ENCODE results near the gene ZNF467. TPM values are rescaled to one million over a fixed set of nuclear protein-coding genes. Genes with fewer than 3 reads are reported as not detected.

The ZNF467 gene
- total RNA-seq, 3 donors from 2014 or later, result 2.4 to 19.5 (median 5.1) TPM

- peak in 1 of 3 donors; percentile 38 for DNase-seq
- TF ChIP-seq CTCF (IDR thresholded peaks at IDR 0.05), result no peak
- H3K4me3 ChIP-seq, result no peak overlapping the region
- intact Hi-C loops (cut with DNase I, micrococcal nuclease), result no loop called here
- no peaks in the 10 kb centered on the region for H3K36me3 ChIP-seq (ENCODE audit: low read depth)
- H3K4me1 ChIP-seq (ENCODE audit: low read depth), result no peaks in the 10 kb centered on the region
- no peak for ATAC-seq
- no peaks in the 10 kb centered on the region for H3K9me3 ChIP-seq
Observed at GRCh38 chr7:149781921-149782320, 8.5 kb upstream of the ZNF467 start.

GRCh38 chr7:149780636-149781419, 7.4 kb upstream of the ZNF467 start:
- Histone ChIP-seq H3K36me3 (ENCODE audit: low read depth) (no peaks in the 10 kb centered on the region), H3K9me3 (no peaks in the 10 kb centered on the region), H3K4me1 (ENCODE audit: low read depth) (no peaks in the 10 kb centered on the region), H3K4me3 (no peak overlapping the region)
- intact Hi-C loops (cut with DNase I, micrococcal nuclease), result no loop called here
- no peak for TF ChIP-seq CTCF (IDR thresholded peaks at IDR 0.05)
- DNase-seq (peak in 1 of 3 donors; percentile 42), ATAC-seq (no peak)

- Histone ChIP-seq H3K4me1 (ENCODE audit: low read depth) (no peaks in the 10 kb centered on the region), H3K4me3 (no peak overlapping the region), H3K9me3 (no peaks in the 10 kb centered on the region), H3K36me3 (ENCODE audit: low read depth) (no peaks in the 10 kb centered on the region)
- intact Hi-C loops (cut with DNase I, micrococcal nuclease), result no loop called here
- peak in 1 of 3 donors; percentile 31 for DNase-seq
- no peak for TF ChIP-seq CTCF (IDR thresholded peaks at IDR 0.05)
- no peak for ATAC-seq
Observed at GRCh38 chr7:149780056-149780455, 6.7 kb upstream of the ZNF467 start.

- no peak for TF ChIP-seq CTCF (IDR thresholded peaks at IDR 0.05)
- peaks cover 1% of the 10 kb centered on the region for H3K4me1 ChIP-seq (ENCODE audit: low read depth)
- no peaks in the 10 kb centered on the region for H3K36me3 ChIP-seq (ENCODE audit: low read depth)
- no peaks in the 10 kb centered on the region for H3K9me3 ChIP-seq
- peak in 1 of 3 donors; percentile 25 for DNase-seq
- ATAC-seq, result no peak
- no peak overlapping the region for H3K4me3 ChIP-seq
- intact Hi-C loops (cut with DNase I, micrococcal nuclease), result no loop called here
Observed at GRCh38 chr7:149779502-149779805, 6.1 kb upstream of the ZNF467 start.

GRCh38 chr7:149778696-149779501, 5.5 kb upstream of the ZNF467 start:
- Histone ChIP-seq H3K9me3 (no peaks in the 10 kb centered on the region), H3K4me3 (no peak overlapping the region), H3K36me3 (ENCODE audit: low read depth) (no peaks in the 10 kb centered on the region), H3K4me1 (ENCODE audit: low read depth) (peaks cover 4% of the 10 kb centered on the region)
- intact Hi-C loops (cut with DNase I, micrococcal nuclease), result no loop called here
- TF ChIP-seq CTCF (IDR thresholded peaks at IDR 0.05), result no peak
- DNase-seq, result peak in 1 of 3 donors; percentile 34
- ATAC-seq, result no peak

Data from mucosa of descending colon (tissue), 3 donors.